RWPE1 (cell line): Measurements from ENCODE around the gene ATP6V0A4.

ENCODE experiments used
- CTCF ChIA-PET: fragments of 350-600 bp; sonication (Branson Sonifier 250); formaldehyde crosslinking; extraction: SDS; loops from one replicate; lab custom pipeline; 2021; lab: Yijun Ruan, JAX
- POLR2A ChIA-PET: fragments of 400-600 bp; formaldehyde crosslinking; extraction: SDS; loops from one replicate; lab custom pipeline; 2020; ENCODE audit warnings: antibody characterized with exemption; ENCODE audit not compliant: low non-redundant PET; lab: Yijun Ruan, JAX
- DNase-seq: peaks from one replicate; pipeline ENCODE4 v3.0.0; 2012; ENCODE audit warnings: low spot score
- H3K27ac ChIP-seq: fragments of 450-650 bp; 2 replicates; pipeline ENCODE4 v1.5.1; 2017
- TF ChIP-seq, protein P1 (sequence below): fragments of 450-650 bp; conservative IDR thresholded peaks from 2 replicates; pipeline ENCODE4 v1.5.1; 2017; ENCODE audit warnings: low read depth, mild to moderate bottlenecking

The ATP6V0A4 gene

GRCh38 chr7:138835087-138835486 lies 37.1 kb upstream of the ATP6V0A4 start:
- TF ChIP-seq, protein P1, sequence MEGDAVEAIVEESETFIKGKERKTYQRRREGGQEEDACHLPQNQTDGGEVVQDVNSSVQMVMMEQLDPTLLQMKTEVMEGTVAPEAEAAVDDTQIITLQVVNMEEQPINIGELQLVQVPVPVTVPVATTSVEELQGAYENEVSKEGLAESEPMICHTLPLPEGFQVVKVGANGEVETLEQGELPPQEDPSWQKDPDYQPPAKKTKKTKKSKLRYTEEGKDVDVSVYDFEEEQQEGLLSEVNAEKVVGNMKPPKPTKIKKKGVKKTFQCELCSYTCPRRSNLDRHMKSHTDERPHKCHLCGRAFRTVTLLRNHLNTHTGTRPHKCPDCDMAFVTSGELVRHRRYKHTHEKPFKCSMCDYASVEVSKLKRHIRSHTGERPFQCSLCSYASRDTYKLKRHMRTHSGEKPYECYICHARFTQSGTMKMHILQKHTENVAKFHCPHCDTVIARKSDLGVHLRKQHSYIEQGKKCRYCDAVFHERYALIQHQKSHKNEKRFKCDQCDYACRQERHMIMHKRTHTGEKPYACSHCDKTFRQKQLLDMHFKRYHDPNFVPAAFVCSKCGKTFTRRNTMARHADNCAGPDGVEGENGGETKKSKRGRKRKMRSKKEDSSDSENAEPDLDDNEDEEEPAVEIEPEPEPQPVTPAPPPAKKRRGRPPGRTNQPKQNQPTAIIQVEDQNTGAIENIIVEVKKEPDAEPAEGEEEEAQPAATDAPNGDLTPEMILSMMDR: no peak
- CTCF ChIA-PET: no interaction called here
- DNase-seq: no peak

GRCh38 chr7:138834583-138834982 lies 36.6 kb upstream of the ATP6V0A4 start:
- no peak overlapping the region for H3K27ac ChIP-seq
- ChIA-PET CTCF (no interaction called here), POLR2A (no interaction called here)
- TF ChIP-seq, protein P1: no peak
- no peak for DNase-seq

More at GRCh38 chr7:138835087-138835486, 37.1 kb upstream of the ATP6V0A4 start:
- POLR2A ChIA-PET: no interaction called here
- H3K27ac ChIP-seq: no peak overlapping the region

DNA sequence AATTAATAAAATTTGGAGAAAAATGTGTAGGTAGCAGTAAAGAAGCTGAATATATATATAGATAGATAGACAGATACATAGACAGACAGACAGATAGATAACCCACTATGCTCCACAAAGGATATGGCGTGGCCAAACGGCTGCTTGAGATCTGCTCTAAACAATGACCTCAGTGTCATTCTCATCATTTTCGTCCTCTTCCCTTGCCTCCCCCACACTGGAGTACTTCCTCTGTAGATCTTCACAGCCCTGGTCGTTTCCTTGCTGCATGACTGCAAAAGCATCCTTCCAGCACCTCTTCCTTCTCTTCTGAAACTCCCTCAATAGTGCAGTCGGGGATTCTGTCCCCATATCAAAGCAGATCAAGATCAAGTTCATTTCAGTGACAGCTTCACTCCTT lies 35.6 kb upstream of the ATP6V0A4 start:
- H3K27ac ChIP-seq: no peak overlapping the region
- CTCF ChIA-PET: no interaction called here
- TF ChIP-seq, protein P1: no peak
- no peak for DNase-seq
- POLR2A ChIA-PET: no interaction called here

DNA sequence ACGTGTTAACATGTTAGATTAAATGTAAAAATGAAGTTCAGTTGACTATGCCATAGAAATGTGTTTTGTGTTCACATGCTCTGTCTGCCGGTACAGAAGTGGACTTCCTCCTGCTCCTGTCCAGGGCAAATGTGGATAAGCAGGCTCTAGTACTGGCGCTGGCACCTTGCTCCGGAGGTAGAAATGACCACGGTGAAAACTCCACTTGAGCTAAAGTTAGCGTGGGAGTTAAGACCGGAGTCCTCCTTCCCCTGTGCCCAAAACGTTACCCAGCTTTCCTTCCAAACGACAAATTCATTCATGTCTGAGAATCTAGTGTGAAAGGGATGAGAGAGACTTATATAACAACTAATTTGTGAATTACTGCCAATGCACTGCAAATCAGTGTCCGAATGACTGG lies 35.0 kb upstream of the ATP6V0A4 start:
- TF ChIP-seq, protein P1: no peak
- no peak for DNase-seq
- H3K27ac ChIP-seq: no peak overlapping the region
- POLR2A ChIA-PET: no interaction called here
- CTCF ChIA-PET: no interaction called here

DNA sequence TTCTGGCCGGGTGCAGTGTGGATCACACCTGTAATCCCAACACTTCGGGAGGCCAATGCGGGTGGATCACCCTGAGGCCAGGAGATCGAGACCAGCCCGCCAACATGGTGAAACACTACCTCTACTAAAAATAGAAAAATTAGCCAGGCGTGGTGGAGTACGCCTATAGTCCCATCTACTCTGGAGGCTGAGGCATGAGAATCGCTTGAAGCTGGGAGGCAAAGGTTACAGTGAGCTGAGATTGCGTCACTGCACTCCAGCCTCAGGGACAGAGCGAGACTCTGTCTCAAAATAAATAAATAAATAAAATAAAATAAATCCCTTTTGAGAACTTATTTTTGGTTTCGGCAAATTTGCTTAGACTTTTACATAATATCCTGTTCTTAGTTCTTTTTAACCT lies 31.3 kb upstream of the ATP6V0A4 start:
- ChIA-PET CTCF (no interaction called here), POLR2A (no interaction called here)
- H3K27ac ChIP-seq: no peak overlapping the region
- no peak for DNase-seq
- TF ChIP-seq, protein P1: no peak

GRCh38 chr7:138828302-138828701 lies 30.3 kb upstream of the ATP6V0A4 start:
- H3K27ac ChIP-seq: no peak overlapping the region
- DNase-seq: no peak
- TF ChIP-seq, protein P1: no peak
- CTCF ChIA-PET: no interaction called here
- POLR2A ChIA-PET: no interaction called here

GRCh38 chr7:138825049-138825721 lies 27.2 kb upstream of the ATP6V0A4 start:
- no peak for DNase-seq
- TF ChIP-seq, protein P1: no peak
- ChIA-PET CTCF (no interaction called here), POLR2A (no interaction called here)
- H3K27ac ChIP-seq: no peak overlapping the region
